Glomerular visceral epithelial cell (primary cell): ENCODE results near the gene TRIO.

Experiments
- DNase-seq: peaks from one replicate; pipeline ENCODE4 v3.0.0-alpha.2; 2016; ENCODE audit errors: extremely low spot score

TRIO gene

DNA sequence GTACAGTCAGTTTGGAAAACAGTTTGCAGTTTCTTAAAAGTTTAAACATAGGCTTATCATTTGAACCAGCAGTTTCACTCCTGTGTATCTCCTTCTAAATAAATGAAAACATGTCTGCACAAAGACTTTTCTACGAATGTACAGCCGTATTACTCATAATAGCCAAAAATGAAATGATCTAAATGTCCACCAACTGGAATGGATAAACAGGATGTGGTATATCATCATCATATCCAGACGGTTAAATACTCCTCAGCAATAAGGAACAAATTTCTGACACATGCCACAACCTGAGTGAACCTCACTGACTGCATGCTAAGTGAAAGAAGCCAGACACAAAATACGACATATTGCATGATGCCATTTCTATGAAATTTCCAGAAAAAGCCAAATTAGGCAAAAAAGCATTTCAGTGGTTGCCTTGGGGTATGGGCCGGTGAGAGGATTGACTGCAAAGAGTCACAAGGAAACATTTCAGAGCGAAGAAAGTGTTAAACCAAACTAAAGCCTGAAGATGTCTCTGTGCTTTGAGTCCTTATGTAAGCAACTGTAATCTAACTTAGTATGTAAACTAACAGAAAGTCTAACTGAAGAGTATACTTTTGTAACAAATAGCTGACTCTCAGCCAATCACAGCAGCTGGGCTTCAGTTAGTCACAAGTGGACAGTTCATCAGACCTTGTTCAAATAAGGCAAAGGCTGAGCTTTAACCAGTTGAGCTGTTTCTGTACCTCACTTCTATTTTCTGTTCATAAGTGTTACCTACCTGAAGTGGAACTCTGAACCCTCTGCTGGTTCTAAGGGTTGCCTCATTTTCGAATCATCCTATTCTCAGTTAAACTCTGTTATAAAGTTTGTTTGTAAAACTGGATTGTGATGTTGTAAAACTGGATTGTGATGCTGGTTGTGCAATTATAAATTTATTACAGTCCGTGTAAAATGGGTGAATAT, 65.2 kb downstream of the TRIO start:
- peak; percentile 76 for DNase-seq

DNA sequence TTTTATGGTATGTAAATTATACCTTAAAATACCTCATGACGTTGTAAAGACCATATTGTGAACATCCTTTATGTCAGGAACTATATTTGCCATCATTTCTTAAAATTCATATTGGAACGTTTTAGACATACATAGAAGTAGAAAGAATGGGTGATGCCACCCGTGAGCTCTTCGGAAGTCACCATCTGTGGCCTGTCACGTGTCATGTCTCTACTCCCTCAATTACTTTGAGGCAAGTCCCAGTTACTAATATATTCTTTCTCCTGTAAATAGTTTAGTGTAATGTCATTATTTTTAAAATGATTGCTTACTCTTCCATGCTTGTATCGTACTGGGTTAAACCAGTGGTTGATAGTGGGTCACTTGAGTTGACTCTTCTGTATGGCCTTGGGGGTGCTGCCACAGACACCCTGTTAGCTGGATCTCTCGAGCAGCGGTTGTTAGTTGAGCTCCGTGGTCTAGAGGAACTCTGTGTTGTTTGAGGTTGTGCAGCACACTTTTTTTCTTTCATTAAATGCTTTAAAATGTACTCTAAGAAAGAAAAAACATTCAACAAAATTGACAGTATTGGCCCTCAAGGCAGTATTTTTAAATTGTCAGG, 66.2 kb downstream of the TRIO start:
- DNase-seq = no peak

DNA sequence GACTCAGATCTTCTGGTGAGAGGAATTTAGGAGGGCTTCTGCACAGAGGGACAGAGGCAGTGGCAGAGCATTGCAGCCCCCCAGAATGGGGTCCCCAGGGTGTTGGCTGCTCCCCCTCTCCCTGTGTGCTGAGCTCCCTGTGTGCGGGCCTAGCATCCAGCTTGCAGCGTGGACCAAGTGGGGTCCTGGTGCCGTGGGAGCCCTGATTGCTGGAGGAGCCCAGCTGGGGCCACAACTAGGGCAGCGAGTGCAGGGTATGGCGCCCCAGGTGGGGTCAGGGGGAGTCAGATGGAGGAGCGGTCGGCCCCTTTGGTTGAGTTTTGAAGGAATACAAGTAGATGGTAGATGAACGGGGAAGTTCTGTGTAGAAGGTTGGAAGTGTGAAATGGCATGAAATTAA, 66.7 kb downstream of the TRIO start:
- no peak for DNase-seq

DNA sequence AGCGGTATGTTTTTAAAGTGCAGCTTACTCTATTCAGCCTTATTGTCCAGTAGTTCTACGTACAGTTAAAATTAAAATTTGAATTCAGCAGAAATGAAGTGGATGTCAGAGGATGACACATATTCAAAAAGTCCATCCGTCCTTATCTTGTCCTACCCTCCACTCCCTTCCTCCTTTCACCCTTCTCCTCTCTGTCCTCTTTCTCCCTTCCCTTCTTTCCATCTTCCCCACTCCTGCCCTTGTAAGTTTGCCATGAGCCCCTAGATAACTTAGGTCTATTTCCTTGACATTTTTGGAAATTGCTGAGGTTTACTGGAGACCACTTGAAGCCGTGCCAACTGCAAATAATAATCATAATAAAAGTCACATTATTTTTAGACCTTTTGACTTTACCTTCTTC, 67.6 kb downstream of the TRIO start:
- DNase-seq = no peak

DNA sequence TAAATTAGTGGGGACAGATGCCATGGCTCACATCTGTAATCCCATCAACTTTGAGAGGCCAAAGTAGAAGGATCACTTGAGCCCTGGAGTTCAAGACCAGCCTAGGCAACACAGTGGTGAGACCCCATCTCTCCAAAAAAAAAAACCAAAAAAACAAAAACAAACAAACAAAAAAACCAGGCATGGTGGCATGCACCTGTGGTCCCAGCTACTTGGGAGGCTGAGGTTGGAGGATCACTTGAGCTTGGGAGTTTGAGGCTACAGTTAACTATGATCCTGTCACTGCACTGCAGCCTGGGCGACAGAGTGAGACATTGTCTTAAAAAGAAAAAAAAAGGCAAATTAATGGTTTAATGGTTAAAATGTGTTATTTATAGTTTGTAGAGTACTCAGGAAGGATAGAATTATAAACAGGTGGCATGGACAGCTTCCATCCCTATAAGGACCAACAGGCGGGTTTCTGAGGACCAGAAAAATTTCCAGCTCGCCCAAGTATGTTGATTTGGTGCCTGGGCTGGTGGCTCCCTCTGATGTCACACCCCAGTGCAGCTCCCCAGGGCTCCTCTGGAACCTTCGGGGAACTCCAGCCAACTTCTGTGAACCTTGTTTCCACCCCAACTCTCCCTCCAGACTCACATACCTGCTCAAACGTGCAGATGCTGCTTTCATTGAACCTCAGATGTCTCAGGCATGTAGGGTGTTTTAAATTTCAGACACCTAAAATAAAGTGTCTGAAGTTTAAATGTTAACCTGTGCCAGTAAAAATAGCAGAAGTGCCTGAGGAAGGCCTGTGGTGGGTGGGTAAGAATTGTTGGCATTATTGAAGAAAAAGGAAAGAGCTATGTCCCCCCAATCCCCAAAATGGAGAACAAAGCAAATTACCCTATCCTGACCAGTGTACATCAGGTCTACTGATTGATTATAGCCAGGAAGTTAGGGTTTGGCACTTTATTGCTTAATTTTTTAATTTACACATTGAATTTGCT, 69.0 kb downstream of the TRIO start:
- no peak for DNase-seq

DNA sequence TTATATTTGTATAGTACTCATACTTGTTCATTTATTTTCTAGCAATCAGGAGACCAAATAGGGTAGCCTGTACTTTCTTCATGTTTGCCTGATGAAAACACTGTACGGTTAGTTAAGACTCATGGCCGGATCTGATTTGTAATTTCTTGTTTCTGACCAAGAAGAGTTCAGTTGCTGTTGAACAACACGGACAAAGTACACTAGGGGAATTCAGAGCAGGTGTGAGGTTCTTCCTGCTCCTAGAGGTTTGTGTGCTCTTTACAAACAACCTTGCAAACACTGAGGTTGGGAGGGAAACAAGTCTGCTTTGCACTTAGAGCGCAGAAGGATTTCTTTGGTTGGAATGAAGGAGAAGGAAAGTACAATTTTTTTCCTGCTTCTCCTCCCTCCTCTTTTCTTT, 69.7 kb downstream of the TRIO start:
- DNase-seq = no peak

DNA sequence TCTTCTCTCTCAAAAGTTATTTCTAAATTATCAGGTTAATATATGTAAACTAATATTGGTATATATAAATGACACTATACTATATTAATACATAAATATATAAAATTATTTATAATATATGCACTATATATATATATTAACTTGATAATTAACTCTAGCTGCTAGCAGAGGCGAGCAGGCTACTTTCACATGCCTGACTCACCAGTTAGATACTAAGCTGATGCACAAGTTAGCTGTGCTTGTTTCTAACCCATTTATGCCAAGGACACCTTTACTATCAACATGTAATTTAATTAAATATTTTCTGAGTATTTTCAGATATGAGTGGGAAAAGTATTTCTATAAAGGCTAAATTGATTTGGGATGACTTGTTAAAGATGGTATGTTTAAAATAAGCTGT, 70.1 kb downstream of the TRIO start:
- no peak for DNase-seq

DNA sequence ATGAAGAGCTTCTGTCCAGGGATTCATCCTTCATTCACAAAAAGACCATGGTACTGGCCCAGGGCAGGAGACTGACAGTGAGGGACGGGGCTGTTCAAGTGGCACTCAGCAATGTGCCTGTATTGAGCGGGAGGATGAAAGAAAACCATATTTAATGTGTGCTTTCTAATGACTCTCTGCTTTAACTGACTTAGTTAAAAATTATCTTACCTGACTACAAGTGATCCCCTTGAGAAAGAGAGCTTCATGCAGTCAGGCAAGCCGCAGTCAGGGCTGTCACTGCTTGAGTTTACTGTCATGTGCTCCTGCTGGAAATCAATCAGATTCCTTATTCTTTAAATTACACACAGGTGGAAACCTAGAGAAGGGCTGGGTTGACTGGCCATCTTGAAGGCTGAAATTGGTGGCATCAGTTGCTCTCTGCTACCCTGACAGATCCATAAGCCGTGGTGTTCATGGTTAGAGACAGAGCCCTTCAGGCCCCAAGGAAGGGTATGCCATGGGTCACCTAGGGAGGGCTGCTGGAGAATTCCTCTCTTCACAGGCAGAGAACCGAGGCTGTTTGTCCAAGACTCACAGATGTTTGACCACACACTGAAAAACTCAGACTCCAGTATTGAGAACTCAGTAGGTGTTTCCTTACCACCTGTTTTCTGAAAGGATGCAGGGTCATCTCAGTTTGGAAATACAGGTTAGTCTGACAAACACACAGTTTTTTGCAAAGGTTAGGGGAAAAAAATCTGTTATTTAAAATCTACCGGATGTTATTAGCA, 70.9 kb downstream of the TRIO start:
- DNase-seq = peak; percentile 34

DNA sequence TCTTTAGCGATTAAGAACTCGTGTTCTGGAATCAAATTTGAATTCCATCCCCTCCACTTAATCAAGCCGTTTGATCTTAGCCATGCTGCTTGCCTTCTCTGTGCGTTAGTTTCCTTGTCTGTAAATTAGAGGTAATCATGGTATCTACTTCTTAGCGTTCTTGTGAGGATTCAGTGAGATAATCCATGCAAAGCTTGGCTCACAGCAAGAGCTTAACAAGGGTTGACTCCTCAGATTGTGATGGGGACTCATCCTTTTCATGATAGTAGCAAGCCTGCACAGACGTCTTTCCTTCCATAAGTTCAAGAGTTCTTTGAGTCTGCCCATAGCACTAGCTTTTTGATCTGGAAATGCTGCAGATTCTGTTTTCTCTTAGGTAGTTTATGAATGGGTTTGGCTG, 72.8 kb downstream of the TRIO start:
- no peak for DNase-seq

DNA sequence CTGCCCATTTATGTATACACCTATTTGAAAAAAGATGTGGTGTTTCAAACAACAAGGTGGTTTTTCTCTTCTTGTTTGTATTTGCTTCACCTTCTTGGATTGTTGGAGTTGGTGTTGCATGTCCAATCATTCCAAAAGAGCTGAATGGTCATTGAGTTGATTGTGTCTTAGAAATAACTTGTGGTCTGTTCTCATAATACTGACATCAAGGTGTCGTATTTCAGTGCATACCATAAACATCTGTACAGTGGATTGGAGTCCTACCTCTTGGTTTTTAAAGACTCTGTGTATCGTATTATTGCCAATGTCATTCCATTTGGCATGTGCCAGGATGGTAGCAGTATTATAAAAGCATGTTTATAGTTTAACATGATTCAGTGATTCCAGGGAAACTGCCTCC, 73.2 kb downstream of the TRIO start:
- no peak for DNase-seq

DNA sequence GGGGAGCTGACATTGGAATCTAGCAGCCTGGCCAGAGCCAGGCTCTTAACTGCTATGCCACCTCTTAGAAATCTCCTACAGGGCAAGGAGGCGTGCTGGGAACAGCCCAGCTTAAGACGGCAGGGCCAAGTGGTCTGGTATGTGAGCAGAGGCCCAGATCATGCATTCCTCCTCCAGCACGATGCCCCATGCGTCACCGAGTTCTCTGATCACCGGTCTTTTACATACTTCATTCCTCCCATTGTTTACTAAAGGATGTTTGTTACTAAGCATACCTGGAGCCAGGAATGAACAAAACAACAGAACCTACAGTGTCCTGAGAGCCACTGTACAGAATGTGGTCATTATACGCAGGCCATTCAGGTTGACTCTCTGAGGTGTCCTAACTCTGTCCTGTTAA, 73.8 kb downstream of the TRIO start:
- DNase-seq = peak; percentile 44

DNA sequence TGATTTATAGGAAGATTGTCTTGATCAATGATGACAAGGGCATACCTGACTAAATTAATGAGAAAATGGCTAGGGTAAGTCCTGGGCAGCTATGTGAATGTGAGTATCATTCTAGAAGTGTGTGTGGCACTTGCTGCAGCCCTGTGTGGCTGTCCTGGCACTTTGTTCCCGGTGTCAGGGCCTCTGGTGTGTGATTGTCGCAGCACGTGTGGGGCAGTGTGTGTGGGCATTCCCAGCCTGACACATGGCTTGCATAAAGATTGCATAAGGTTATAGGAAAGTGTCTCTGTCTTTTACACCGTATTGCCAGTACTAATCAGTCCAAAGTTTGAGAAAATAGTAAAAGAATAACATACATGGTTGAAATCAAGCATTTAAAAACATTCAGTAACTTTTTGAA, 74.4 kb downstream of the TRIO start:
- no peak for DNase-seq

DNA sequence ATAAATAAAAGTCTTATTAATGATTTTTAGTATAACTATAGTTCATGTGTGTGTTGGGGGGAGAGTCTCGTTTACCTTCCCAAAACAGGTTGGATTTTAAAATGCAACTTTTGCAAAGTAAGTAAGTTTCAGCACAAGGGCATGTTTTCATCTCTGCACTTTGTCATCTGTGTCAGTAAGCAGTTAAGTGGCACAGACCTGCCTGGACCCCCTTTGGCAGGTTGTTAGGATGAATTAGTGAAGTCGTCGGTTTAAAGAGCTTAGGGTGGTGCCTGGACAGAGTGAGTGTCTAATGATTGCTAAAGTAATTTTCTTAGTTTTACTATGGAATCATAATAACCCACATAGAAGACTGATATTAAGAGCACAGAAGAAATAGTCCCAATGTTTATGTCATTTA, 74.9 kb downstream of the TRIO start:
- no peak for DNase-seq

DNA sequence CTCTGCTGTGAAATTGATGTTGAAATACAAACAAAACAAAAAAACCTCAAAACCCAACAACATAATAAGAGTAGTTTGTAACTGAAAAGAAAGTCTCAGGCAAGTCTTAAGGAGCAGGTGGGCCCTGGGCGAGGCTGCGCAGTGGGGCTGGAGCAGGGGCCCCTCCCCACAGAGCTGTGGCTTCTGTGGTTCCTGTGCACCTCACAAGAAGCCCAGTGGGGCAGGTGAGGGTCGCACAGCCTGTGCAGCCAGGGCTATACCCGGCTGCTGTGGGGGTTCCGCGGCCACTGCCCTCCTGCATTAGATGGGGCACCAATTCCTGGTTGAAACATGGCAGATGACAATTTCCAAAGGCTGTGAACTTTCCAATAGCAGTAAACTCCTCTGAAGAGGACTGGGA, 75.3 kb downstream of the TRIO start:
- DNase-seq = no peak

DNA sequence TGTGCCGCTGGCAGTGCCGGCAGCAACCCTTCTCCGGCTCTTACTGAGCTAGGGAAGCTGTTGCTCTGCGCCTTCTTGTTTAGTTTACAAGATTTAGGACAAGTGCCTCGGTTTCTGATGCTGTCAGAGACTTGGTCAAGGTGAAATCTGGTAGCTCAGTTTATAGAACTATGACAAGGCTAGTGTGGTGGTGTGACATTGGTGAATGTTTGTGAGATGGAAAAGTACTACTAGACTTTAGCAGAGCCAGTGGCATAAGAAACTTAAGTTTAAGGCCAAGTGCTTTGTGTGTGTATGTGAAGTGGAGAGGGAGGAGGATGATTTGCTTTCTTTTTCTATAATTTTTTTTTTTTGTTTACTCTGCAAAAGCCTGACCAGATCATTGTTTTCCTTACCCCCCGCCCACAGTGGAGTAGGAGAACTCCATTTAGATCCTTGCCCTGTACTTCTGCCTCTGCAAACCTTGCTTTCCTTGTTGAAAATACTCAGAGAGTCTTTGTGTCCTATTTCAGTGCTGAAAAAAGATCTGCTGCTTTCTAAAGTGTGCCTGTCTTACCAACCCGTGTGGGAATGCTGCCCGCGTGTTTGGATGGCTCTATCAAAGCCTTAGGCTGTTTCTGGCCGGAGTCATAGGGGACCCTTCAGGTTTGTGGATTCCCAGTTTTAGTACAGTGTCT, 75.9 kb downstream of the TRIO start:
- peak; percentile 38 for DNase-seq

DNA sequence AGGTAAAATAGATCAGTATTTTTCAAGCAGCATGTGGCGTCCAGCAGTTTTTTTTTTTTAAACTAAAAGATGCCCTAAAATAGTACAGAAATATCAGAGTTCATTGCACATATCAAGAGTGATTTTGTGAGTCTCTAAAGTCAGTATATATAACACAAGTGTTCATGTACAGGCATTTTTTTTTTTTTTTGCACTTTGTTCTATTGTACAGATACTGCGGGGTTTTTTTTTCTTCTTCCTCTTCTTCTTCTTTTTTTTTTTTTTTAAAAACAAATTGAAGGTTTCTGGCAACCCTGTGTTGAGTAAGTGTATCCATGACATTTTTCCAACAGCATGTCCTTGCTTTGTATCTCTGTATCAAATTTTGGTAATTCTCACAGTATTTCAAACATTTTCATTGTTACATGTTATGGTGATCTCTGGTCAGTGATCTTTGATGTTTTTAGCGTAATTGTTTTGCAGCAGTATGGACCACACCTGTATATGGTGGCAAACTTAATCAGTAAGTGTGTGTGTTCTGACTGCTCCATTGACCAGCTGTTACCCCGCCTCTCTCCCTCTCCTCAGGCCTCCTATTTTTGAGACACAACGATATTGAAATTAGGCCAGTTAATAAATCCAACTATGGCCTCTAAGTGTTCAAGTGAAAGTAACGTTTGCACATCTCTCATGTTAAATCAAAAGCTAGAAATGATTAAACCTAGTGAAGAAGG, 76.8 kb downstream of the TRIO start:
- DNase-seq = no peak

DNA sequence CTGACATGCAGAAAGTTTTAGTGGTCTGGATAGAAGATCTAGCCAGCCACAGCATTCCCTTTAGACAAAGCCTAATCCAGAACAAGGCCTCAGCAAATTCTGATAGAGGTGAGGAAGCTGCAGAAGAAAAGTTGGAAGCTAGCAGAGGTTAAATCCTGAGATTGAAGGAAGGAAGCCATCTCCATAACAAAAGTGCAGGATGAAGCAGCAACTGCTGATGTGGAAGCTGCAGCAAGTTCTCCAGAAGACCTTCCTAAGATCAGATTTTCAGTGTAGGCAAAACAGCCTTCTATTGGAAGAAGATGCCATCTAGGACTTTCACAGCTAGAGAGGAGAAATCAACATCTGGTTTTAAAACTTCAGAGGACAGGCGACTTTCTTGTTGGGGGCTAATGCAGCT, 77.5 kb downstream of the TRIO start:
- DNase-seq = no peak

DNA sequence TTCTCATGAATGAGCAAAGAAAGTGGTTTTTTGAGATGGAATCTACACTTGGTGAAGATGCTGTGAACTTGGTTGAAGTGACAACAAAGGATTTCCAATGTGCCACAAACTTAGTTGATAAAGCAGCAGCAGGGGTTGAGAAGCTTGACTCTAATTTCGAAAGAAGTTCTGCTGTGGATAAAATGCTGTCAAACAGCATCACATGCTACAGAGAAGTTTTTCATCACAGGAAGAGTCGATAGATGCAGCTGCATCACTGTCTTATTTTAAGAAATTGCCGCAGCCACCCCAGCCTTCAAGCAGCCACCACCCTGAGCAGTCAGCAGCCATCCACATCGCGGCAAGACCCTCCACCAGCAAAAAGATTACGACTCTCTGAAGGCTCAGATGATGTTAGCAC, 78.6 kb downstream of the TRIO start:
- DNase-seq = no peak

DNA sequence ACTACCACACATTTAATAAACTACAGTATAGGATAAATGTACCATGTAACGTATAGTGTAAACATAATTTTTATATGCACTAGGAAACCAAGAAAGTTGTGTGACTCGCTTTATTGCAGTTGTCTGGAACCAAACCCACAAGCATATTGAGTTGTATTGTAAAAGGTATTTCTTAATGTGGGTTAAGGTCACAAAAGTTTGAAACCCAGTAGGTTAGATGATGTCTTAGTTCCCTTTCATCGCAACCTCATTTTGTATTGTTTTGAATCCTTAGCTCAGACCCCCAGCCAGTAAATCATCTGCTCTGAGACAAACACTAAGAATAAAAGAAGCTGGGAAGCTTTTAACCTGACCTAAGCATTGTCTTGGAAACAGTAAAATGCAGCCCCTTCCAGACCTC, 79.1 kb downstream of the TRIO start:
- DNase-seq = no peak

DNA sequence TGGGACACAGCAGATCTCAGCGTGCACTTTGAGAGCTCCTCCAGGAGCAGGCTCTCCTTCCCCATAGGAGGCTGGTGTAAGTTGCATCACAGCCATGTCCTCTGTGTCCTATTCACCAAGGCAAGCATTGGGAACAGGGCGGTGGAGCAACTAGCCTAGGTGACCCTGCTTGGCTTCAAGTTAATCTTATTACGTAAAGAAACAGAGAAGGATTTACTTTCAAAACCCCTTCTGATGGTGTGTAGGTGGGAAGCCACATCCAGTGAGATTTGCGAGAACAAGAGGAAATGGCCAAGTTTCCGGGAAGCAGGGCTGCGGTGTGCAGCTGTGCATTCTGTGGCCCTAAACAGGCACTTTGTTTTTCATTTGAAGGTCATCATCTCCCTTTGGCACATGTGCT, 80.2 kb downstream of the TRIO start:
- DNase-seq = no peak
